Tibial artery (tissue), 4 donors: ENCODE measurements around the gene LIPE.

ENCODE experiments used
- DNase-seq, 2 donors: peaks; one replicate each; pipeline ENCODE4 v3.0.0-alpha.2; 2019
- H3K27ac ChIP-seq, 2 donors: fragments of 200-600 bp; sonication (generic) in 1 of 2; 1 replicate in 1 of 2; 2 replicates in 1 of 2; pipeline ENCODE4 v1.5.1; 2018 to 2019; ENCODE audit warnings: mild to moderate bottlenecking in 1 of 2
- H3K27me3 ChIP-seq, 2 donors: fragments of 200-600 bp; sonication (generic) in 1 of 2; one replicate each; pipeline versions ENCODE4 v1.5.1 to v1.6.0; 2016 to 2019
- H3K36me3 ChIP-seq, 3 donors: fragments of 200-600 bp; sonication (generic) in 2 of 3; one replicate each; pipeline ENCODE4 v1.5.1; 2016 to 2019; ENCODE audit warnings: mild to moderate bottlenecking in 2 of 3
- H3K4me1 ChIP-seq, 4 donors: fragments of 200-600 bp; sonication (generic) in 2 of 4; 1 replicate in 3 of 4; 2 replicates in 1 of 4; pipeline ENCODE4 v1.5.1; 2016 to 2019
- H3K4me3 ChIP-seq, 2 donors: fragments of 200-600 bp; sonication (generic) in 1 of 2; 1 replicate in 1 of 2; 2 replicates in 1 of 2; pipeline ENCODE4 v1.5.1; 2018 to 2019; ENCODE audit warnings: mild to moderate bottlenecking in 2 of 2
- H3K9me3 ChIP-seq, 3 donors: fragments of 200-600 bp; sonication (generic) in 1 of 3; one replicate each; pipeline ENCODE4 v1.5.1; 2016 to 2019
- CTCF ChIP-seq, 2 experiments: fragments of 200-600 bp in 1 of 2; fragments of 450-650 bp in 1 of 2; IDR thresholded peaks; one replicate each; pipeline ENCODE4 v1.5.1; 2017 to 2019; ENCODE audit warnings: antibody characterized with exemption in 2 of 2, mild to moderate bottlenecking in 1 of 2, moderate library complexity in 1 of 2
- intact Hi-C: fragments of 100-400 bp; cut with DNase I; formaldehyde crosslinking; loops from one replicate; pipeline ENCODE4 v1.15.0; 2023; ENCODE audit warnings: low total_unique reads

LIPE gene

GRCh38 chr19:42362891-42363440 is 64.2 kb downstream of the LIPE start:
- intact Hi-C loops = no loop called here
- H3K4me3 ChIP-seq = no peak overlapping the region
- H3K27ac ChIP-seq = no peak overlapping the region
- DNase-seq = no peak
- peaks cover 24 to 65% (median 51%) of the 10 kb centered on the region in 3 donors for H3K36me3 ChIP-seq
- peaks cover 0 to 15% (median 3%) of the 10 kb centered on the region in 4 donors for H3K4me1 ChIP-seq
- peaks cover 0 to 3% (median 0%) of the 10 kb centered on the region in 3 donors for H3K9me3 ChIP-seq
- no peak for TF ChIP-seq CTCF (IDR thresholded peaks at IDR 0.05)
- H3K27me3 ChIP-seq = no peaks in the 10 kb centered on the region

GRCh38 chr19:42362342-42362741 is 64.8 kb downstream of the LIPE start:
- no peak for DNase-seq
- TF ChIP-seq CTCF (IDR thresholded peaks at IDR 0.05) = no peak
- Histone ChIP-seq H3K36me3 (peaks cover 27 to 71% (median 57%) of the 10 kb centered on the region in 3 donors), H3K9me3 (peaks cover 0 to 3% (median 0%) of the 10 kb centered on the region in 3 donors), H3K4me1 (peaks cover 0 to 15% (median 3%) of the 10 kb centered on the region in 4 donors), H3K27ac (no peak overlapping the region), H3K27me3 (no peaks in the 10 kb centered on the region), H3K4me3 (no peak overlapping the region)
- intact Hi-C loops = no loop called here

GRCh38 chr19:42361545-42361910 is 65.7 kb downstream of the LIPE start:
- H3K9me3 ChIP-seq = peaks cover 0 to 3% (median 0%) of the 10 kb centered on the region in 3 donors
- TF ChIP-seq CTCF (IDR thresholded peaks at IDR 0.05) = no peak
- no peak overlapping the region for H3K27ac ChIP-seq
- peaks cover 0 to 14% (median under 1%) of the 10 kb centered on the region in 4 donors for H3K4me1 ChIP-seq
- intact Hi-C loops = no loop called here
- no peak overlapping the region for H3K4me3 ChIP-seq
- DNase-seq = no peak
- peaks cover 36 to 76% (median 65%) of the 10 kb centered on the region in 3 donors for H3K36me3 ChIP-seq
- H3K27me3 ChIP-seq = no peaks in the 10 kb centered on the region

GRCh38 chr19:42360787-42361544 is 66.2 kb downstream of the LIPE start:
- peaks cover 0 to 3% (median 0%) of the 10 kb centered on the region in 3 donors for H3K9me3 ChIP-seq
- intact Hi-C loops = no loop called here
- DNase-seq = no peak
- TF ChIP-seq CTCF (IDR thresholded peaks at IDR 0.05) = no peak
- H3K4me3 ChIP-seq = no peak overlapping the region
- H3K4me1 ChIP-seq = peaks cover 0 to 9% (median 0%) of the 10 kb centered on the region in 4 donors
- H3K27ac ChIP-seq = no peak overlapping the region
- no peaks in the 10 kb centered on the region for H3K27me3 ChIP-seq
- peaks cover 41 to 81% (median 71%) of the 10 kb centered on the region in 3 donors for H3K36me3 ChIP-seq

- peaks cover 42 to 96% (median 76%) of the 10 kb centered on the region in 3 donors for H3K36me3 ChIP-seq
Measured at GRCh38 chr19:42357290-42357689, 69.9 kb downstream of the LIPE start.

More at GRCh38 chr19:42357290-42357689, 69.9 kb downstream of the LIPE start:
- Histone ChIP-seq H3K4me1 (no peaks in the 10 kb centered on the region), H3K27ac (no peak overlapping the region), H3K4me3 (no peak overlapping the region), H3K9me3 (no peaks in the 10 kb centered on the region), H3K27me3 (no peaks in the 10 kb centered on the region)
- TF ChIP-seq CTCF (IDR thresholded peaks at IDR 0.05) = no peak
- DNase-seq = no peak
- intact Hi-C loops = no loop called here
